ENCODE results near the gene NR5A1. TPM values are rescaled to one million over a fixed set of nuclear protein-coding genes. Genes with fewer than 3 reads are reported as not detected.

NR5A1 gene
- total RNA-seq, 4 donors from 2014 or later, result 0.15 to 0.51 TPM; not detected in 2

DNA sequence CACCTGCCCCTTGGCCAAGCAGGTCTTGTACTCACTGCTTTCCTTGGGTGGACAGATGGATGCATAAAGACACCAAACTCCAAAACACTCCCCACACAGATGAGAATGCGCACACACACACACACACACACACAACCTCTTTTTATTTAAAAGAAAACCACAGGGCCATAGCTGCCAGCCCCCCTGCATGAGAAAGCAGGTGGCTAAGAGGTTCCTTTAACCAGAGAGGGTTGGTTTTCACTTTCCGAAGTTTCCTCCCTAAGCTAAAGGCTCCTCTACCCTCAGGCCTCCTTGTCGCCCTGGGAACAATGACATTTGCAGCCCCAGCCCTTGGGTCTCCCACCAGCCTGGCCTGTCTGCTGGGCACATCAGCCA lies 11.1 kb downstream of the NR5A1 start:
- DNase-seq (ENCODE audit: low spot score in 2 of 2), result no peak
- TF ChIP-seq POLR2A (IDR thresholded peaks at IDR 0.05) (no peak), CTCF (IDR thresholded peaks at IDR 0.05) (no peak)
- H3K4me3 ChIP-seq (ENCODE audit: low read depth, poor library complexity, severe bottlenecking), result no peak overlapping the region
- 87 to 90% methylated on average over 3 of the region's 3 CpGs for WGBS, 2 donors
- intact Hi-C loops (cut with DNase I; ENCODE audit: low total_unique reads), result no loop called here

DNA sequence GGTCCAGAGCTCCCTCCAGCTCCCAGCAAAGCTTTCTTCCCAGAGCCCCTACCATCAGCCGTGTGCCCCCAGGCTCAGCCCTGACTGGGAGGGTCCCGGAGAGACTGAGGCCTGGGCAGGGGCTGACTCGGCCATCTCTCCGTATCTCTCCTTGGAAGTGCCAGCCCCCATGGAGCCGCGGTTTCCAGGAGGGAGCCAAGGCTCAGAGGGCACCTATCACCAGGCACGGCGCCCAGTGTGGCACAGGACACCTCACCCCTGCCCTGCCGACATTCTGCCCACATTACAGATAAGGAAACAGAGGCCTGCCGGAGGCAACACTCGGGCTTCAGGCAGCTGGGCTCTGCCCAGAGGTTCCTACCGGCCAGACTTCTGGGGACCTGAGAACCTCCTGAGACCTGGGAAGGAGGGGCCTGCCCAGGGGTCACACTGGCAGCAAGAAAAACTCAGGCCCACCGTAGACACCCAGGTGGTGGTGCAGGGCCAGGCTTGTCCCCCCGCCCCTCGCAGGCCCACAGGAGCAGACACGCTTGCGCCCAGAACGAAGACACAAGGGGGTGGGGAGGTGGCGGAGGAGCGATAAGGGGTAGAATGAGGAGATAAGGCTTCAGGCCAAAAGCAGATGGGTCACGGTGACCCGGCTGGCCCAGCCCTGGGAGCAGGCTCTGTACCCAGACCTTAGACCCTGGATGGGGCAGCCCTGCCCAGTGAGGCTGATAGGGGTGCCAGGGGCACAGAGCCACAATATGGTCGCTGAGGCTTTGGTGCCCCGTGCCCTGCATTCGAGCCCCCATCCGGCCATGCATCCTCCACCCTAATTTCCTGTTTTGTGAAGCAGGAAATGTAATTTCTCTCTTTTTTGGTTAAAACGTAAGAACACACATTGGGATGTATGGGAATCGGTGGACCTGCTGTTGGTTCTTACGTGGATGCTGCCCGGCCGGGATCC lies 11.8 kb downstream of the NR5A1 start:
- H3K4me3 ChIP-seq (ENCODE audit: low read depth, poor library complexity, severe bottlenecking), result no peak overlapping the region
- no peak for TF ChIP-seq POLR2A (IDR thresholded peaks at IDR 0.05)
- no peak for TF ChIP-seq CTCF (IDR thresholded peaks at IDR 0.05)
- no peak for DNase-seq (ENCODE audit: low spot score in 2 of 2)
- intact Hi-C loops (cut with DNase I; ENCODE audit: low total_unique reads), result no loop called here
- 80 to 85% methylated on average over 24 to 30 of the region's 31 CpGs for WGBS, 2 donors

DNA sequence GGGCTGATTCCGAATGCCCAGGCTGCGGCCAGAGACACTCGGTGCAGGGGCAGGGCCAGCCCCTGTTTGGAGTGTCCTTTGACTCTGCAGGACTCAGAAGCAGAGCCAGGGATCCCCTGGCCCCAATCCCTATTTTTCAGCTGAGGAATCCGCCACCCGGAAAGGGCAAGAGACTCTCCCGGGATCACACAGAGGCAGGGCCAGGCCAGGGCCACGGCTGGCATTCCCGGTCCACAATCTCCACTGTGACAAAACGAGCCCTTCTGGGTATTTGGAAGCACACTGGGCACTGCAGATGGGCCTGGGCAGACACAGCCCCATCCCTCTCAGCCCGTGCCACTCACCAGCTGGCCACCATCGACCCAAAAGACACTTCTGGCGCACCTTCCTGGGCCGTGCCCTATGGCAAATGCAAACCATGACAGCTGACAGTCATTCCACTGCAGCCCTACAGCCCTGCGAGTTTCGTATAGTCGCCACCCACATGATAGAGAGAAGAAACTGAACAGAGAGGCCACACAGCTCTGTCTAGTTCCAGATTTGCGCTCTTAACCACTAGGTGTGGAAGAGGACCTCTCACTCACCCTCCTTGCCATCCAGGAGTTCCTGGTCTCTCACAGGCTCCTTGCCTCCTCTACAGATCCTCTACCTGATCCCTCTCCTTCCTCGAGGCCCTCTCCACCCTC lies 13.3 kb downstream of the NR5A1 start:
- intact Hi-C loops (cut with DNase I; ENCODE audit: low total_unique reads), result no loop called here
- no peak overlapping the region for H3K4me3 ChIP-seq (ENCODE audit: low read depth, poor library complexity, severe bottlenecking)
- WGBS, 2 donors, result 79% methylated on average over 15 to 18 of the region's 18 CpGs
- DNase-seq (ENCODE audit: low spot score in 2 of 2), result no peak
- TF ChIP-seq POLR2A (IDR thresholded peaks at IDR 0.05) (no peak), CTCF (IDR thresholded peaks at IDR 0.05) (no peak)

DNA sequence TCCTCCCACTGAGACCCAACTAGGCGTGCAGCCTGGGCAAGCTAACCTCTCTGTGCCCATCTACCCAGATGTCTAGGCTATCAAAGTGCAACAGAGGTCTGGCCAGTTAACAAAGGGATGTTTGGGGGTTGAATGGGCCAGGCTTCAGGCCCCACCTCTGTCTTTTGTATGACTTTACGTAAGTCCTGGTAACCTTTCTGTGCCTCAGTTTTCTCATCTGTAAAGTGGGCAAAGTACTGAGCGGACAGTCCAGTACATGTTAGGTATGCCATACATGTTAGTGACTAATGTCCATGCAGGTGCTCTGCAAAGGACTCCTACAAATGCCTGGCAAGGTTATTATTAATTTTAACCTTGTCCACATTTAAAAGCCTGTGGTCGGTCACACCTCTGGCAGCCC lies 14.0 kb downstream of the NR5A1 start:
- 88 to 89% methylated on average over 4 of the region's 4 CpGs for WGBS, 2 donors
- intact Hi-C loops (cut with DNase I; ENCODE audit: low total_unique reads), result no loop called here
- no peak overlapping the region for H3K4me3 ChIP-seq (ENCODE audit: low read depth, poor library complexity, severe bottlenecking)
- TF ChIP-seq CTCF (IDR thresholded peaks at IDR 0.05) (no peak), POLR2A (IDR thresholded peaks at IDR 0.05) (no peak)
- DNase-seq (ENCODE audit: low spot score in 2 of 2), result no peak

GRCh38 chr9:124492818-124493217 lies 14.4 kb downstream of the NR5A1 start:
- DNase-seq (ENCODE audit: low spot score in 2 of 2), result no peak
- H3K4me3 ChIP-seq (ENCODE audit: low read depth, poor library complexity, severe bottlenecking), result no peak overlapping the region
- no peak for TF ChIP-seq CTCF (IDR thresholded peaks at IDR 0.05)
- TF ChIP-seq POLR2A (IDR thresholded peaks at IDR 0.05), result no peak
- WGBS, 2 donors, result 69 to 81% methylated on average over 11 to 19 of the region's 19 CpGs
- intact Hi-C loops (cut with DNase I; ENCODE audit: low total_unique reads), result no loop called here
